Duodenal mucosa (tissue), 2 donors: Measurements from ENCODE around the gene SDK1.

Source experiments
- H3K27ac ChIP-seq: one replicate; pipeline ENCODE4 v1.7.0; 2013; ENCODE audit warnings: low read depth, low read length
- H3K27me3 ChIP-seq, 2 donors: one replicate each; pipeline ENCODE4 v1.7.0; 2013; ENCODE audit warnings: low read length in 2 of 2, control low read depth in 1 of 2; ENCODE audit not compliant: insufficient read depth in 2 of 2, control insufficient read depth in 1 of 2
- H3K36me3 ChIP-seq, 2 donors: one replicate each; pipeline ENCODE4 v1.7.0; 2013; ENCODE audit warnings: low read length in 2 of 2, control low read depth in 1 of 2; ENCODE audit not compliant: insufficient read depth in 2 of 2, control insufficient read depth in 1 of 2
- H3K4me1 ChIP-seq, 2 donors: one replicate each; pipeline ENCODE4 v1.7.0; 2013; ENCODE audit warnings: low read length in 2 of 2, control low read depth in 1 of 2; ENCODE audit not compliant: insufficient read depth in 2 of 2, control insufficient read depth in 1 of 2
- H3K4me3 ChIP-seq, 2 donors: one replicate each; pipeline ENCODE4 v1.7.0; 2013; ENCODE audit warnings: low read length in 2 of 2, low read depth in 1 of 2
- H3K9ac ChIP-seq, 2 donors: one replicate each; pipeline ENCODE4 v1.7.0; 2013; ENCODE audit warnings: low read length in 2 of 2, low read depth in 1 of 2
- H3K9me3 ChIP-seq, 2 donors: one replicate each; pipeline ENCODE4 v1.7.0; 2013; ENCODE audit warnings: low read length in 2 of 2, control low read depth in 1 of 2; ENCODE audit not compliant: control insufficient read depth in 1 of 2

Gene SDK1

GRCh38 chr7:4042402-4043045 is 741.5 kb downstream of the SDK1 start:
- no peak overlapping the region for H3K9ac ChIP-seq
- H3K27me3 ChIP-seq: no peaks in the 10 kb centered on the region
- H3K27ac ChIP-seq: no peak overlapping the region
- no peak overlapping the region for H3K4me3 ChIP-seq
- no peaks in the 10 kb centered on the region for H3K4me1 ChIP-seq
- H3K9me3 ChIP-seq: no peaks in the 10 kb centered on the region
- H3K36me3 ChIP-seq: no peaks in the 10 kb centered on the region

GRCh38 chr7:4043988-4044387 is 742.9 kb downstream of the SDK1 start:
- H3K27me3 ChIP-seq: no peaks in the 10 kb centered on the region
- no peaks in the 10 kb centered on the region for H3K36me3 ChIP-seq
- no peak overlapping the region for H3K9ac ChIP-seq
- H3K4me1 ChIP-seq: no peaks in the 10 kb centered on the region
- H3K4me3 ChIP-seq: no peak overlapping the region
- H3K9me3 ChIP-seq: no peaks in the 10 kb centered on the region
- H3K27ac ChIP-seq: no peak overlapping the region

- H3K36me3 ChIP-seq: no peaks in the 10 kb centered on the region
These were observed 744.4 kb downstream of the SDK1 start for GRCh38 chr7:4045450-4045849.

GRCh38 chr7:4045975-4046374 is 744.9 kb downstream of the SDK1 start:
- H3K9me3 ChIP-seq: no peaks in the 10 kb centered on the region
- no peak overlapping the region for H3K27ac ChIP-seq
- no peak overlapping the region for H3K9ac ChIP-seq
- H3K4me1 ChIP-seq: no peaks in the 10 kb centered on the region
- no peaks in the 10 kb centered on the region for H3K36me3 ChIP-seq
- H3K27me3 ChIP-seq: no peaks in the 10 kb centered on the region
- no peak overlapping the region for H3K4me3 ChIP-seq

More at GRCh38 chr7:4045450-4045849, 744.4 kb downstream of the SDK1 start:
- Histone ChIP-seq H3K4me1 (no peaks in the 10 kb centered on the region), H3K27ac (no peak overlapping the region), H3K27me3 (no peaks in the 10 kb centered on the region), H3K4me3 (no peak overlapping the region), H3K9me3 (no peaks in the 10 kb centered on the region), H3K9ac (no peak overlapping the region)

- Histone ChIP-seq H3K36me3 (no peaks in the 10 kb centered on the region), H3K4me3 (no peak overlapping the region), H3K4me1 (no peaks in the 10 kb centered on the region), H3K27ac (no peak overlapping the region), H3K27me3 (no peaks in the 10 kb centered on the region), H3K9me3 (no peaks in the 10 kb centered on the region), H3K9ac (no peak overlapping the region)
These were observed 747.3 kb downstream of the SDK1 start for GRCh38 chr7:4048336-4048735.

GRCh38 chr7:4049202-4049601 is 748.1 kb downstream of the SDK1 start:
- Histone ChIP-seq H3K9me3 (no peaks in the 10 kb centered on the region), H3K27ac (no peak overlapping the region), H3K4me3 (no peak overlapping the region), H3K4me1 (no peaks in the 10 kb centered on the region), H3K9ac (no peak overlapping the region), H3K27me3 (no peaks in the 10 kb centered on the region), H3K36me3 (no peaks in the 10 kb centered on the region)

GRCh38 chr7:4050126-4050660 is 749.1 kb downstream of the SDK1 start:
- H3K9me3 ChIP-seq: no peaks in the 10 kb centered on the region
- no peaks in the 10 kb centered on the region for H3K27me3 ChIP-seq
- H3K36me3 ChIP-seq: no peaks in the 10 kb centered on the region
- no peak overlapping the region for H3K4me3 ChIP-seq
- no peak overlapping the region for H3K27ac ChIP-seq
- H3K9ac ChIP-seq: no peak overlapping the region
- H3K4me1 ChIP-seq: no peaks in the 10 kb centered on the region

GRCh38 chr7:4051696-4052095 is 750.6 kb downstream of the SDK1 start:
- no peaks in the 10 kb centered on the region for H3K27me3 ChIP-seq
- H3K9me3 ChIP-seq: no peaks in the 10 kb centered on the region
- no peak overlapping the region for H3K27ac ChIP-seq
- H3K4me3 ChIP-seq: no peak overlapping the region
- no peaks in the 10 kb centered on the region for H3K36me3 ChIP-seq
- H3K4me1 ChIP-seq: no peaks in the 10 kb centered on the region
- H3K9ac ChIP-seq: no peak overlapping the region

- no peaks in the 10 kb centered on the region for H3K4me1 ChIP-seq
These were observed 751.1 kb downstream of the SDK1 start for GRCh38 chr7:4052130-4052529.

GRCh38 chr7:4054158-4054557 is 753.1 kb downstream of the SDK1 start:
- no peak overlapping the region for H3K9ac ChIP-seq
- H3K4me1 ChIP-seq: no peaks in the 10 kb centered on the region
- no peaks in the 10 kb centered on the region for H3K9me3 ChIP-seq
- H3K27ac ChIP-seq: no peak overlapping the region
- no peaks in the 10 kb centered on the region for H3K36me3 ChIP-seq
- H3K4me3 ChIP-seq: no peak overlapping the region
- no peaks in the 10 kb centered on the region for H3K27me3 ChIP-seq

More at GRCh38 chr7:4052130-4052529, 751.1 kb downstream of the SDK1 start:
- H3K27me3 ChIP-seq: no peaks in the 10 kb centered on the region
- no peak overlapping the region for H3K27ac ChIP-seq
- H3K9ac ChIP-seq: no peak overlapping the region
- H3K36me3 ChIP-seq: no peaks in the 10 kb centered on the region
- H3K4me3 ChIP-seq: no peak overlapping the region
- H3K9me3 ChIP-seq: no peaks in the 10 kb centered on the region
